HL-60 (cell line): Measurements from ENCODE around the gene KRTAP1-5.

ENCODE experiments used
- POLR2AphosphoS5 ChIP-seq: IDR thresholded peaks from 2 replicates; pipeline ENCODE4 v1.6.1; 2012; ENCODE audit warnings: low read depth
- TF ChIP-seq, protein P1 (sequence below): IDR thresholded peaks from one replicate; pipeline ENCODE4 v1.5.1; 2011; ENCODE audit warnings: low read length, control low read depth, inconsistent platforms; ENCODE audit not compliant: insufficient read depth

DNA sequence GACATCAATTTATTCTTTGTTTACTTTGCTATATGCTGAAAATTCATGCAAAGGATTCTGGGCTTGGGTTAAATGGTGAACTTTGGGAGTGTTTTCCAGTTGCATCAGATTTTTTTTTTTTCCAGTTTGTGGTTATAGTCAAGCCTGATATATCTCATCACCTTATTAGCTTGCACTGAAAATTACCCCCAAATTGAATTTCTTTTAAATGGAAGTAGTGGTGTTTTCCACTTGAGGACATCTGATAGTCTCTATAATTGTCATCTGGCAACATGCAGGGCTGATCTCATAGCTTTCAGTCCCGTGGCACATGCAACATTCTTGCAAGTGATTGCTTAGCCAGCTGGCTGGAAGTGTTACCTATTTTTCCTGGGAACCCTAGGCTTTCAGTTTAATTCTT, 13.4 kb downstream of the KRTAP1-5 start:
- TF ChIP-seq, protein P1, sequence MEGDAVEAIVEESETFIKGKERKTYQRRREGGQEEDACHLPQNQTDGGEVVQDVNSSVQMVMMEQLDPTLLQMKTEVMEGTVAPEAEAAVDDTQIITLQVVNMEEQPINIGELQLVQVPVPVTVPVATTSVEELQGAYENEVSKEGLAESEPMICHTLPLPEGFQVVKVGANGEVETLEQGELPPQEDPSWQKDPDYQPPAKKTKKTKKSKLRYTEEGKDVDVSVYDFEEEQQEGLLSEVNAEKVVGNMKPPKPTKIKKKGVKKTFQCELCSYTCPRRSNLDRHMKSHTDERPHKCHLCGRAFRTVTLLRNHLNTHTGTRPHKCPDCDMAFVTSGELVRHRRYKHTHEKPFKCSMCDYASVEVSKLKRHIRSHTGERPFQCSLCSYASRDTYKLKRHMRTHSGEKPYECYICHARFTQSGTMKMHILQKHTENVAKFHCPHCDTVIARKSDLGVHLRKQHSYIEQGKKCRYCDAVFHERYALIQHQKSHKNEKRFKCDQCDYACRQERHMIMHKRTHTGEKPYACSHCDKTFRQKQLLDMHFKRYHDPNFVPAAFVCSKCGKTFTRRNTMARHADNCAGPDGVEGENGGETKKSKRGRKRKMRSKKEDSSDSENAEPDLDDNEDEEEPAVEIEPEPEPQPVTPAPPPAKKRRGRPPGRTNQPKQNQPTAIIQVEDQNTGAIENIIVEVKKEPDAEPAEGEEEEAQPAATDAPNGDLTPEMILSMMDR, result no peak
- TF ChIP-seq POLR2AphosphoS5, result no peak
